ENCODE data around the gene EXOSC9. TPM values are rescaled to one million over a fixed set of nuclear protein-coding genes. Genes with fewer than 3 reads are reported as not detected.

EXOSC9 gene
- total and polyA plus RNA-seq, 11 donors: 12.2 to 26.2 (median 17.1) TPM

DNA sequence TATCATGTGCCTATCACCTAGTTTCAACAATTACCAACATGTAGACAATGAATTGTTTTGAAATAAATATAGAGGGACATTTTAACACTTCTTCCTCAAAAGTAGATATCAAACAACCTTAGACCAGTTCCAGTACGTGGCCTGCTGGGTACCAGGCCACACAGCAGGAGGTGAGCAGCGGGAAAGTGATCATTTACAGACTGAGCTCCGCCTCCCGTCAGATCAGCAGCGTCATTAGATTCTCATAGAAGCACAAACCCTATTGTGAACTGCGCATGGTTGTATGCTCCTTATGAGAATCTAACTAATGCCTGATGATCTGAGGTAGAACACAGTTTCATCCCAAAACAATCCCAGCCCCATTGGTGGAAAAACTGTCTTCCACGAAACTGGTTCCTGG, 62.7 kb downstream of the EXOSC9 start:
- H3K27me3 ChIP-seq: no peaks in the 10 kb centered on the region
- H3K9me3 ChIP-seq: peaks cover 0 to 5% (median 0%) of the 10 kb centered on the region in 12 donors
- H3K27ac ChIP-seq: no peak overlapping the region
- TF ChIP-seq POLR2A (IDR thresholded peaks at IDR 0.05): no peak
- intact Hi-C loops (cut with DNase I): no loop called here
- WGBS, 4 donors: 83 to 89% (median 85%) methylated on average over 7 of the region's 7 CpGs
- DNase-seq: no peak
- peaks cover 0 to 72% (median 48%) of the 10 kb centered on the region in 9 donors for H3K36me3 ChIP-seq
- no peaks in the 10 kb centered on the region for H3K4me1 ChIP-seq
- no peak overlapping the region for H3K4me3 ChIP-seq
- ATAC-seq: no peak

Other genes starting within 250 kb of the EXOSC9 start
- gene ANXA5, start 104.3 kb upstream of the EXOSC9 start, total RNA-seq: 100 to 1,000 TPM; 108 to 283 (median 168) TPM
- gene ANXA5, start 104.3 kb upstream of the EXOSC9 start, polyA plus RNA-seq: 100 to 1,000 TPM; 104 to 269 TPM
- gene SMIM43, start 36.2 kb upstream of the EXOSC9 start, total RNA-seq: 1 to 10 TPM in 1 of 9 donors, under 1 TPM in 1, not detected in 7; 0.16 to 1.0 TPM
- 1 to 10 TPM in 1 of 2 donors, under 1 TPM in 1; 0.08 to 1.7 TPM for gene SMIM43, start 36.2 kb upstream of the EXOSC9 start, polyA plus RNA-seq
- gene CCNA2, start 22.6 kb downstream of the EXOSC9 start, total RNA-seq: 1 to 10 TPM in 2 of 9 donors, under 1 TPM in 6, not detected in 1; 0.09 to 9.4 (median 0.49) TPM
- under 1 TPM; 0.39 to 0.42 TPM for gene CCNA2, start 22.6 kb downstream of the EXOSC9 start, polyA plus RNA-seq
- gene BBS7, start 69.2 kb downstream of the EXOSC9 start, total RNA-seq: 1 to 10 TPM; 3.3 to 7.8 (median 4.9) TPM
- gene BBS7, start 69.2 kb downstream of the EXOSC9 start, polyA plus RNA-seq: 10 to 100 TPM in 1 of 2 donors, 1 to 10 TPM in 1; 2.7 to 13.9 TPM
- under 1 TPM in 8 of 9 donors, not detected in 1; 0.09 to 0.29 (median 0.15) TPM for gene TRPC3, start 150.7 kb downstream of the EXOSC9 start, total RNA-seq
- gene TRPC3, start 150.7 kb downstream of the EXOSC9 start, polyA plus RNA-seq: under 1 TPM; 0.06 to 0.23 TPM